NAMALWA (cell line): ENCODE measurements around the gene SYT1.
A peak's percentile ranks its signal among the peaks of the same experiment; 100 is the strongest.
"Not testable (repeated sequence)": the region's sequence is repeated elsewhere in the genome, so short reads cannot be mapped to it uniquely, and the experiment has no call there.

Source experiments
- DNase-seq: peaks from one replicate; pipeline ENCODE4 v3.0.0-alpha.2; 2015; ENCODE audit warnings: low spot score

Gene SYT1

DNA sequence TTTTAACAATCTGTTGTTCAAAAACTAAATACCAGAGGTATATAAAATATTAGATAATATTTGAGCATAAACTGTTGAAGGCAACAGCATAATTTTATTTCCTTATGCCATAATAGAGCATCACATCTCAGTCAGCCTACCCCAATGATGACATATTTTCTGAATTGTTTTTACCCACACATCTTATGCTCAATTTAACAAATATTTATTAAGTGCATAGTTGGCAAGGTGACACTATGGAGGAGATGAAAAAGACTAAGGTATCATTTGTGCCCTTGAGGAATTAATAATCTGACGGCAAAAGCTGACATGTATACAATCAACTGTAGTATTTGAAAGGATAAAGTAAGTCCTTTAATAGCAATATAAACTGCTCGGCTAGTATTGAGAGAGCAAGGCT is 102.4 kb downstream of the SYT1 start:
- DNase-seq = no peak

DNA sequence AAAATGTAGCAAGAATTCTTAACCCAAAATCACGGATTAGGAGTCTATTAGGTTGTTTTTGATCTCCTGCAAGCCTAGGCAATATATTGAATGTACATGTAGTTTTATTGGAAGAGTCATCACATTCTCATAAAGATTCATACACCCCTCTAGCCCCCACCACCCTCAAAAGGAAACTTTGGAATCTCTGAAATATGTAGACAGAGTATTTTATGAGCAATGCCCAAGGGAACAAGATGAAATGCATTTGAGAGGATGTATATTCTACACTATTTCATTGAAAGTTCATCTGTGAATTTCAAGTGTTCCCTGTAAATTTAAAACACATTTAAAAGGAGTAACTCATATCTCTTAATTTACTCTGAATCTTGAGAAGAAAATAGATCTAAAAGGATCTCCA is 103.7 kb downstream of the SYT1 start:
- no peak for DNase-seq

DNA sequence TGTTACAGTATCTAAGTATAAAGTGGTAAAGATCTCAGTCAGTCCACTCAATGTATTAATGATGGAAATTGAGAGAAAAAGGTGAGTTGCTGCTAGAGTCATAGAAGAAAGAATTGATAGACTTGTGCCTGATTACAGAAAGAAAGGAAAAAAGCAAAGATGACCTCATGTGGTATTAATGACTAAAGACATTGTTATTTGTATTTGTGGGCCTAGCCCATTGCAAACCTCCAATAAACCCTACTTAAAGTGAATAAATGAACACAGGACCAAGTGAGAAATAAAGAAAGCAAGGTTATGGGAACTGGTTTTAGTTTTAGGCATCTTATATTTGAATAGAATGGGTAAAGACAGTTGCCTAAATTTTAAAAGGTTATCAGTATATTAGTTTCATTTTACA is 105.5 kb downstream of the SYT1 start:
- DNase-seq = no peak

DNA sequence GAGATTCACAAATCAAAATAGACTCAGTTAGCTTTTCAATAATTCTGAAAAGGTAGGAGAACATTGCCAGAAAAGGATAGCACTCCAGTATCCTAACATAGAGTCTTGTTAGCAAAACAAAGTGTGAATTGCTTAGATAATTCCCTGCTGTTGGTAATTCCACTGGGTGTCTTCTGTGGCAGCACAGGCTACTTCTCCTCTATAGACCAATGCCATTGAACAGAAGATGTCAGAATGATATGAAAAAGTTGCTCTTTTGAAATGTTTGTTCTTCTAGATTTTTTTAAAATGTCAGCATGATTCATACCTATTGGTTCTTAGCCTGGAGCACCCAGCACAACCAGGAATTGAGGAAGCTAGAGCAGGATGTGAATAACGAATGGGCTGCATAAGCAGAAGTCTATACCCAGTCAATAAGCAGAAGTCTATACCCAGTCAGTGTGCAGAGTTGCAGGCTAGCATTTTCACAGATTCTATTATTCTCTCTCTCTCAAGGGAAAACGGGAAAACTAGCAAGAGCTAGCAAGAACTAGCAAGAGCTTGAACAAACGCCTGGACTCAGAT is 112.8 kb downstream of the SYT1 start:
- no peak for DNase-seq

DNA sequence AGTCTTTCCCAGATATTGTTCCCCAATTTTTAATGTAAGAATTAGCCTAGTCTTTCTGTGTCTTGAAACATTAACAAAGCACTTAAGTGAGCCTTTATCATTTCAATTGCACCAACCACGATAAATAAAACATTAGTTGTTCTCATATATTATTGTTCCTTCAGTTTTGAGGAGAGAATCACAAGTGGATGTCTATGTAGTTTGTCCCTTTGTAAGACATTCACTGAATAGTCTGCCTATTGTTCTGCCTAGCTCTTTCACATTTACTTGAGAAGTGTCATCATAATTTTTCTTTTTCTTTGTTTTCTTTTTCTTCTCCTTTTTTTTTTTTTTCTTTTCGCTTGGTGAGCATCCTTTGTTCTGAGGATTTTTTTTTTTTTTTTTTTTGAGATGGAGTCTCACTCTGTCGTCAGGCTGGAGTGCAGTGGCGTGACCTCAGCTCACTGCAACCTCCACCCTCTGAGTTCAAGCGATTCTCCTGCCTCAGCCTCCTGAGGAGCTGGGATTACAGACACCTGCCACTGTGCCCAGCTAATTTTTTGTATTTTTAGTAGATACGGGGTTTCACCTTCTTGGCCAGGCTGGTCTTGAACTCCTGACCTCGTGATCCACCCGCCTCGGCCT is 129.7 kb downstream of the SYT1 start:
- DNase-seq = no peak

DNA sequence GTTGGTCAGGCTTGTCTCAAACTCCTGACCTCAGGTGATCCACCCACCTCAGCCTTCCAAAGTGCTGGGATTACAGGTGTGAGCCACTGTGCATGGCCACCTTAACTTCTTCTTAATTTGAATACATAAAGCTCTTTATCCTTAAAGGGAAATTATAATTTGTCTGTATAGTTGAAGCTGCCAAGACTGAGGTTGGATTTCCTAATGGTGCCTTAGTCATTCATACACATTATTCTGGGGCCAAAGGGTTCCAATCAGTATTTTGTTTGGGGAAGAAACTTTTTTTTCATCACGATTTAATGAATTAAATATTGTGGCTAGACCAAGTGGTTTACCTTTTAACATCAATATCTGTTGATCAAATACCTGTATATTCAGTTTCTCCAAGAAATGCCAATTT is 135.9 kb downstream of the SYT1 start:
- DNase-seq = no peak

DNA sequence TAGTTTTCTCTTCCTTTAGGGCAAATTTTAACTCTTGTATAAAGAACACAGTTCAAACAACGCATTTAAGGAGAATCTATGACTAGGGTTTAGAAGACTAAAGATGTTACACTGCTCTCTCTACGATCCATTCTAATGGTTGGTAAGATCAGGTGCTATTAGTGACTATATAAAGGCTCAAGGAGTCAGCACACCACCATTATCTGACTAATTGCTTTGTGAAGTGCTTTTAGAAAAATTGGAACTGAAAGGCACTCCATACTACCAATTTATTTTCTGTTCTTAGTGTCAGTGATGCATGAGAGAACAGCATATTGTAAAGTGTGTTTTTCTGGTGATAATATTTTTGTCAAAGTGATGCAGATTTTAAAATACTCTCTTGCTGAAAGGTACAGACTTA is 136.8 kb downstream of the SYT1 start:
- DNase-seq = no peak

DNA sequence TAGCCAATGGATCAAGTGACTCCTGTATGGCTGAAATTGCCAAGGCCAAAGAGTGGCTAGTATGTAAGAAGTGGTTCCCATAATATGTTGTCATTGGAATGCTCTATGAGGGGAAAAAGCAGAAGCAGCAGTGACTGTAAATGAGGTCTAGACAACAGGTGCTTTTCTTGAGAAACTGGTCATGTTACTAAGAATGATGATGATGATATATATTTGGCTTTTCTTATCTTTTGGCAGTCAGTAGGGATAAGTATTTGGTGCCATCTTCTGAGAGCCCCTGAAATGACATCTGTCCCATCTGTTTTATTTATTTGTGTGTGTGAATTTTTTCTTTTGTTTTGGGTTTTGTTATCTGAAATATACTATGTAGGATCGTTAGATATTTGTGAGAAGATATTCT is 141.7 kb downstream of the SYT1 start:
- DNase-seq = peak; percentile 9

DNA sequence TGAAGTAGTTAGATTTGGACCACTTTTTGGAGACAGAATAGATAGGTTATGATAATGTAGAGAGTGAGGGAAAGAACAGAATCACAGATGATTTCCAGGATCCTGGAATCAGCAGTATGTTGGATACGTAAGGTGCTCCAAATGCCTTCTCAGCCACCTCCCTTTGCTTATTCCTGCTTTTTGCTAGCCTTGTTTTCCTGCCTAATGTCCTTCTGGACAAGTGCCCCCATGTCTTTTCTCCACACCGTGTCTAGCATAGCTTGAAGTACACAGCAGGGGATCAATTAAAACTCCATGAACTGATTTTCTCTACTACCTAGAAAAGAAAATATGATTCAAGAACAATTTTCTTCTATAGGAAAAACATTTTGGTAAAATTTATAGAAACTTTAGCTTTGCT is 144.0 kb downstream of the SYT1 start:
- DNase-seq = no peak

DNA sequence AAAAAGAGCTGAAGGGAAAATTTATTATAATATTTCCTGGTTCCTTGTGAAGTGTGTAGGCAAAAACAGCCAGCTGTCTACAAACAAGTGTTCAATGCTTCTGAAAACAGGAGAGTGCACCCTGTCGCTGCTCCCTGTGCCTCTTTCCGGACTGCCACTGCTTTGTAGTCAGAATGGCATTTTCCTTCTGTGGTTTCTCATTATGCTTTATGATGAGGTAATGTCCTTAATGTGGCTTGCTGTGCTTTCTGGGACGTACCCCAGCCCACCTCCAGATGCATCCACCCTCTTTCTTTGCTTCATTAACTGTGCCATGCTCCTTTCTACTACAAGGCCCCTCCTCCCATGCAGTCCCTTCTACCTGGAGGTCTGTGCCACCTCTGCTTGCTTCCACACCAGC is 148.1 kb downstream of the SYT1 start:
- DNase-seq = no peak

DNA sequence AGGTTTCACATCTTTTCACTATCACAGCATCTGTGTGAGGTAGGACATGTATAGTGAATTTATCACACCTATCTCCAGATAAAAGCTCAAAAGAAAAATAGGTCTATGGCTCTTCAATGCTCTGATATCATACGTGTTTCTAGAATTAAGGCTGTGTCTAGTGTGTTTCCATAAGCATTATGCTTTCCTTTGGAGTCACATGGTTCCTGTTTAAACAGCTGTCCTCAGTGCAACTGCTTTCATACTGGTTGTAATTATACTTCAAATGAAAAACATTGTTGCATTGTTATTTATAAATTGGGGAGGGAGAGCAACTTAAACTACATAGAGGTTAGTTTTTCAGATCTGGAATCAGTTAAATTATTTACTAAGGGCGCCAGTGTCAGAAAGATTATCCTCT is 151.6 kb downstream of the SYT1 start:
- DNase-seq = no peak

DNA sequence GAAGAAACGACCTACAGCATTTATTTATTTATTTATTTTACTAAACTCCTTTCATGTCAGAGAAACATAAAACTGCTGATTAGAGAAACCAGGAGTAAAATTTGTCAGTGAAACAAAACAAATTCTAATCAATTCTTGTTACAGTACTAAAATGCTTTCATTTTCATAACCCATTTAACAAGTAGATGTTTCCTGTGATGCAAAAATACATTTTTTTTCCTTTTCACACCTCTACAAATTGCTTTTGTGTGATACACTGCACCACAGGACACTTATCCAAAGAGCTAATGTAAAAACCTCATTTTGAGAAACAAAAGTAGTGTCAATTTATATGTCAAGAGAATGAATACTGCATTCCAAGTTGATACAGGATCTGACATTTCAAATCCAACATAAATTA is 155.1 kb downstream of the SYT1 start:
- DNase-seq = no peak

DNA sequence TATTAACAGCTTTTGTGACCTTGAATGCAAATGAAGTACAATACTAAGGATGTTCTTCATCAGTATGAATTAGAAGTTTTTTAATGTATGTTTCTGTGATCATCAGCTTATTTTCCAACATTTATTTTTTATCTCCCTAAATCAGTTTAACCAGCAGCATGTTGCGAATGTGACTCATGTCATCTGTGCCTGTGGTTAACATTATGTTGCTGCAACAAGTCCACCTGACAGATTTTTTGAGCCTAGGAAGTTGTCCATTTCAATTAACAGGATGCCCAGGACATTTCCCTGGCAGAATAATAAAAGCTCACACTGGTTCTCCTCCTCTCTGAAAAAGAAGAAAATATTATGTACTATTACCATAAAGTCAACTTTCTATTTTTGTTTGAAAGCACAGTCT is 155.5 kb downstream of the SYT1 start:
- no peak for DNase-seq

DNA sequence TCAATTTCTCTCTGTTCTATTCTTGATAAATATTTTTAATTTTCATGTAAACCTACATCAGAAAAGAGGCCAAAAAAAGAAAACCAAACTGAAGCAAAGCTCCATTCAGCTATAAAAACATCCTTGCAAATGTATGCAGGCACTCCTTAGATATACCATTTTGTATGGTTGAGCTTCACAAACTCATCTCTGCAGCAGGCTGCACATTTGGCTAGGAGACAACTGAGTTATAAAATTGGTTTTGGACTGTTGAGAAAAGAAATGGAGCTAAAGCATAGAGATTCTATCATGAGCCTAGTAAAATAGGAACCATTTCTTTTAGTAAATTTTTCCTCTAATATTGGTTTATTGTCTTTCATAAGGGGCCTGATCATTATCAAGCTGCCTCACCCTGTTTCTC is 156.4 kb downstream of the SYT1 start:
- no peak for DNase-seq

DNA sequence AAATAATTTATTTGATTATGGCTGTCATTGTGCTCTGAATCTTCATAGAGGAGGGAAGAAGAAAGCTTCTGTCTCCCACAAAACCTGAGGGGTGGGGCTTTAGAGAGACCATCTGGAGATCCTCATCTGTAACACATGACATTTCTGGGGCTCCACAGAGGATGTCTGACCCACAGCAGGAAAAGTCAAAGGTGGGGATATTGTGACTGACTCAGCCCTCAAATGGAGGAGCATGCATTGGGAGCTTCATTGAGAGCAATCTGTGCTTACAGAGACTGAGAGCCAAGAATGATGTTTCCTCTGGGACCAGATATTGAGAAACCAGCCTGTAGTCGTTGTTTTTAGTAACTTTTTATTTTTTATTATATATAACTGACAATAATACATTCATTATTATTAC is 158.7 kb downstream of the SYT1 start:
- no peak for DNase-seq

DNA sequence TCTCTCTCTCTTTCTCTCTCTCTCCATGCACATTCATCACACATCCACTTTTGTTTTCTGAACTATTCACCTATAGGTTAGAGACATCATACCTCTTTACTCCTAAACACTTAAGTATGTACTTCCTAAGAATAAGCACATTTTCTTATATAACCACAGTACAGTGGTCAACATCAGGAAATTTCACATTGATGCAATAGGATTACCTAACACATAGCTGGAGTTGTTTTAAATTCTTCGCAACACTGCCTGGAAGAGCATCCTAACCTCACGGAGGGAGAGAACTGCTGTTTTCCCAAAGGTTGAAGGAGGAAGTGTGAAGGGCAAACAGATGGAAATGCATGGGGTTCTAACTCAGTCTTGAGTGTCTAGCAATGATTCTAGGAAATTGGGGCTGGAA is 159.2 kb downstream of the SYT1 start:
- DNase-seq = no peak

DNA sequence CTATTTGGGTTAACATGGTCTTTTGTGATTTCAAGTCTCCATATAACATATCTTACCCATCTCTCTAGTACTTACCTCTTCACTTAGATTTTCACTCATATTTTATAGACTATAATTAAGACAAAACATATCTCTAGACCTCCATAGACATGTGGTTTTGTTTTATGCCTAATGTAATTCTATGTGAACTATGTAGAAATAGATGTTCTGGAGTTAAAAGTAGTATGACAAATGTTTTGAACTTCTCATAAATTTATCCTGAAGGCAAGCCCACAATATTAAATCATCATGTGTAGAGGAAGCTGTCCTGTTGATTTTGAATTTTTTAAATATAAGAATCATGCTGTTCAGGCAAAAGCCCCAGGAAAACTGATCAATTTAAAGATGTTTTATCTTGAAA is 169.2 kb downstream of the SYT1 start:
- no peak for DNase-seq

DNA sequence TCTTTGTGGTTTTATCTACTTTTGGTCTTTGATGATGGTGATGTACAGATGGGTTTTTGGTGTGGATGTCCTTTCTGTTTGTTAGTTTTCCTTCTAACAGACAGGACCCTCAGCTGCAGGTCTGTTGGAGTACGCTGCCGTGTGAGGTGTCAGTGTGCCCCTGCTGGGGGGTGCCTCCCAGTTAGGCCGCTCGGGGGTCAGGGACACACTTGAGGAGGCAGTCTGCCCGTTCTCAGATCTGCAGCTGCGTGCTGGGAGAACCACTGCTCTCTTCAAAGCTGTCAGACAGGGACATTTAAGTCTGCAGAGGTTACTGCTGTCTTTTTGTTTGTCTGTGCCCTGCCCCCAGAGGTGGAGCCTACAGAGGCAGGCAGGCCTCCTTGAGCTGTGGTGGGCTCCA is 180.2 kb downstream of the SYT1 start:
- DNase-seq = not testable (repeated sequence)

DNA sequence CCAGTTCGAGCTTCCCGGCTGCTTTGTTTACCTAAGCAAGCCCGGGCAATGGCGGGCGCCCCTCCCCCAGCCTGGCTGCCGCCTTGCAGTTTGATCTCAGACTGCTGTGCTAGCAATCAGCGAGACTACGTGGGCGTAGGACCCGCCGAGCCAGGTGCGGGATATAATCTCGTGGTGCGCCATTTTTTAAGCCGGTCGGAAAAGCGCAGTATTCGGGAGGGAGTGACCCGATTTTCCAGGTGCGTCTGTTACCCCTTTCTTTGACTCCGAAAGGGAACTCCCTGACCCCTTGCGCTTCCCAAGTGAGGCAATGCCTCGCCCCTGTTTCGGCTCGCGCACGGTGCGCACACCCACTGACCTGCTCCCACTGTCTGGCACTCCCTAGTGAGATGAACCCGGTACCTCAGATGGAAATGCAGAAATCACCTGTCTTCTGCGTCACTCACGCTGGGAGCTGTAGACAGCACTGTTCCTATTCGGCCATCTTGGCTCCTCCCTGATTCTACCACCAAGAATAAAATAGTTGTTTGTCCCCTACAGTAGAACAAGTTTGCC is 180.7 kb downstream of the SYT1 start:
- DNase-seq = not testable (repeated sequence)

DNA sequence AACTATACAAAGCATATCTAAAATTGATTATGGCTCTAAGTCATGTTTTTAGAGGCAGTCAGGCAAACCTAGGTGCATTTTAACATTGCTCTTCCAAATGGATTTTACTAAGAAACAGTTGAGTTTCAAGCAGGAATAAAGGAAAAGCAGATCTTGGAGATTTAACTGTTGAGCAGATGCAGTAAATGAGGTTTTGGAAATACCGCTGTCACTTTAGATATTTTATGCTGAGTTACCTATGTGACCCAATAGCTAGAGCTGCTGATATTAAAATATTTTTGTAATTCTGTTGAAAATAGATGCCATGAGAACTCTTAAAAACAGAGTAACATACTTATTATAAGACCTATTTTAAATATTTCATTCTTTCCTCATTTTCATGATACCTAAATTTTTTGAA is 181.4 kb downstream of the SYT1 start:
- no peak for DNase-seq

DNA sequence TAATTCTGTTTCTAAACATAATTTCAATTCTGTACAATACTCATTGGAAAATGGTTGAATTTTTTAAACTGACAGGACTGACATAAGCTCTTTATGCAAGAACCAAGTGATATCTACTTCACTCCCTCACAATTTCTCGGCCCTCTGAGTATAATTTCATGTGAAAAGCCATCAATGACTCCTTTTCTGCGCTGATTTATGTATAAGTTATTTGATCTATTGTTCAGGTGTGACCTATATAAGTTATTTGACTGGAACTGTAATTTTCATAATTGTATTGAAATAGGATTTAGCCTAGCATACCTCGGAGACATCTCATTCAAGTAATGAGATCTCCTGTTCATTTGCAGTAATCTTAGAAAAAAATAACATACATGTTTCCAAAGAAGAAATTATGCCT is 184.4 kb downstream of the SYT1 start:
- no peak for DNase-seq

DNA sequence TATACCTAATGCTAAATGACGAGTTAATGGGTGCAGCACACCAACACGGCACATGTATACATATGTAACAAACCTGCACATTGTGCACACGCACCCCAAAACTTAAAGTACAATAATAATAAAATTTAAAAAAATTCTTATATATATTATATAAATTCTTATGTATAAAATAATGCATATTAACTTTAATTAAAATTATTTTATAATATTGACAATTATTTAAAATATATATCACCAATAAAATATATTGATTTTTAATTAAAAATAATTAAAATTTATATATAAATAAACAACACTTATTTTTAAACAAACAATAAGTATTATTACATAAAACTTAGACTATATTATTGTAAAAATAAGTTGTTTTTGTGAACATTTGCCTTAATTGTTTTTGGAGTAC is 188.8 kb downstream of the SYT1 start:
- no peak for DNase-seq

DNA sequence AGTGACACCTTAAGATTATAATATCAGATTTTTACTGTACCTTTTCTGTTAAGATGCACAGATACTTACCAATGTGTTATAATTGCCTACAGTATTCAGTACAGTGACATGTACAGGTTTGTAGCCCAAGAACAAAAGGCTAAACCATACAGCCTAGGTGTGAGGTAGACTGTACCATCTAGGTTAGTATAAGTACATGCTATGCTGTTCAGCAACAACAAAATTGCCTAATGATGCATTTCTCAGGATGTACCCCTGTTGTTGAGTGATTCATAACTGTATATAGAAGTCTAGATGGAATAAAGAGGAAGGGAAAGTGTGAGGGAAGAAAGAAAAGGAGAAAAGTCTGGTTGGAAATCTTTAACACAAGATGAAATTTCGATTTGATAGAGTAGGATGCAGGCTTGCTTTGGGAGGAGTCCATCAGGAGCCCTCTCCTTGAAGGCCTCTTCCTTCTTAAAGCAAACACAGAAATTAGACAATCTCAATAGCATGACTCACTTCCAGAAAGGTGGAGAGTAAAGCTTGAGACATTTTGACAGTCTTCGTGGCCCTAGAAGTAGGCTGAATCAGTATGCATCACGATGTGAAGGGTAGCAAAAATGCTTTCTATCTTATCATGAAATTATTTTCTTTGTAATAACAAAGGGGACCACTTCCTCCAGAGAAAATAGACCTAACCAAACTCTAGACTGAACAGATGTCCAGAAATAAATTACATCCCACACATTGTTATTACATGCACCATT is 191.5 kb downstream of the SYT1 start:
- no peak for DNase-seq

DNA sequence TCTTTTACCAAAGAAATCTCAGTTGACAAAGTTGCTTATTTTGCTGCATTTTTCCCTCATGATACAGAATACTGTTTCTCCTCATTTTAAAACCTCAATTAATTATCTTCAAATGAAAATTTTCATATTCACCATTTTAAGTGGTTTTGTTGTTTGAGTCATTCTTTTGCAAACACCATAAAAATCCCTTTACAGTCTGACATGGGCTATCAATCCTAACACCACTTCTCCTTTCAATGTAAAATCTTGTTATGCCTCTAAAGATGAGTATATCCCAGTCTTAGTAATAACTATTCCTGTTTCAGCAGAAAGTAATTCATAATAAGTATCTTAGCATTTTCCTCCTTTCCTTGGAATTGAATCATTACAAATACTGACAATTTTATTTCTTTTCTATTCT is 192.2 kb downstream of the SYT1 start:
- no peak for DNase-seq
